HS-5 (cell line): ENCODE data around the gene PDCD1.

ENCODE experiments used
- DNase-seq: peaks from one replicate; pipeline ENCODE4 v3.0.0-alpha.2; 2012; ENCODE audit warnings: low read depth

The PDCD1 gene

DNA sequence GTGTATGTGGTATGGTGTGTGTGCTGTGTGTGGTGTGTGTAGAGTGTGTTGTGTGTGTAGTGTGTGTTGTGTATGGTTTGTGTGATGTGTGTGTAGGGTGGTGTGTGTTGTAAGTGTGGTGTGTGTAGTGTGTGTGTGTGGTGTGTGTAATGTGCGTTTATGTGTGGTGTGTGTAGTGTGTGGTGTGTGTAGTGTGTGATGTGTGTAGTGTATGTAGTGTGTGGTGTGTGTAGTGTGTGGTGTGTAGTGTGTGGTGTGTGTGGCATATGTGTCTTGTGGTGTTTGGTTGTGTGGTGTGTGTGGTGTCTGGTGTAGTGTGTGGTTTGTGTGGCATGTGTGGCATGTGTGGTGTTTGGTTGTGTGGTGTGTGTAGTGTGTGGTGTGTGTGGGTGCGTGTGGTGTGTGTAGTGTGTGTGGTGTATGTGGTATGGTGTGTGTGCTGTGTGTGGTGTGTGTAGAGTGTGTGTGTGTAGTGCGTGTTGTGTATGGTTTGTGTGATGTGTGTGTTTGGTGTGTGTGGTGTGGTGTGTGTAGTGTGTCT, 6.8 kb upstream of the PDCD1 start:
- DNase-seq: no peak

DNA sequence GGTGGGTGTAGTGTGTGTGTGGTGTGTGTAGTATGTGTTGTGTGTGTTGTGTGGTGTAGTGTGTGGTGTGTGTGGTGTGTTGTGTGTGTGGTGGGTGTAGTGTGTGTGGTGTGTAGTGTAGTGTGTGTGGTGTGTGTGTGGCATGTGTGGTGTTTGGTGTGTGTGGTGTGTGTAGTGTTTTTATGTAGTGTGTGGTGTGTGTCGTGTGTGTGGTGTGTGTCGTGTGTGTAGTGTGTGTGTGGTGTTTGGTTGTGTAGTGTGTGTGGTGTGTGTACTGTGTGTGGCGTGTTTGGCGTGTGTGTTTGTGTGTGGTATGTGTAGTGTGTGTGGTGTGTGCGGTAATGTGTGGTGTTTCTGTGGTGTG, 6.1 kb upstream of the PDCD1 start:
- no peak for DNase-seq

DNA sequence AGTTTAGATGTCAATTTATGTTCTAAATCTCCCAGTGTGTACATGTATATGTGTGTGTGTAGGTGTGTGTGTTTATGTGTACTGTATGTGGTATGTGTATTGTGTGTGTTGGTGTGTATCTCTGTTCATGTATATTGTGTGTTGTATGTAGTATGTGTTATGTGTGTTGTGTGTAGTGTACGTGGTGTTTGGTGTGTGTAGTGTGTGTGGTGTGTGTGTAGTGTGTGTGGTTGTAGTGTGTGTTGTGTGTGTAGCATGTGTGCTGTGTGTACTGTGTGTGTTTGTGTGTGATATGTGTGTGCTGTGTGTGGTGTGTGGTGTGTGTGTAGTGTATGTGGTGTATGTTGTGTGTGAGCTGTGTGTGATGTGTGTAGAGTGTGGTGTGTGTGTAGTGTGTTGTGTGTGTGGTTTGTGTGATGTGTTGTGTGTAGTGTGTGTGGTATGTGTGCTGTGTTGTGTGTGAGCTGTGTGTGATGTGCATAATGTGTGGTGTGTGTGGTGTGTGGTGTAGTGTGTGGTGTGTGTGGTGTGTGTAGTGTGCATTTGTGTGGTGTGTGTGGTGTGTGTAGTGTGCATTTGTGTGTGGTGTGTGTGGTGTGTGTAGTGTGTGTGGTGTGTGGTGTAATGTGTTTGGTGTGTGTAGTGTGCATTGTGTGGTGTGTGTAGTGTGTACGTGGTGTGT, 5.6 kb upstream of the PDCD1 start:
- DNase-seq: no peak

DNA sequence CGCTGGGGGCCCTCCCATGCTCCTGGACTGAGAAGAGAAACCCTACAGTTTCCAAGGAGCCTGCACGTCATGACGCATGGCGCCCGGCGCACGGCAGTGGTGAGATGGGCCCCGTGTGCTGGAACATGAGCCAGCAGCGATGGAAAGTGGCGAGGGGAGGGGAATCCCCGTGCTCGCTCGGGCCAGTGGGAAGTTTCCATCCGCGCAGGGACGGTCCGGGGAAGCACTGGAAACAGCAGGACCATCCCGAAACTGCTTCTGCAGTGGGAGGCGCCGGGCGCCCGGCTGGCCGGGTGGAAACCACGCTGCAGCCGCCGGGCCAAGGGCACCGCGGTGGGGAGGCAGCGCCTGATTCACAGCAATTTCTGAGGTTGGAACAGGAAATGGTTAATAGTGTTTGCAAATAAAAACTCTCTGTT, 4.9 kb upstream of the PDCD1 start:
- no peak for DNase-seq

DNA sequence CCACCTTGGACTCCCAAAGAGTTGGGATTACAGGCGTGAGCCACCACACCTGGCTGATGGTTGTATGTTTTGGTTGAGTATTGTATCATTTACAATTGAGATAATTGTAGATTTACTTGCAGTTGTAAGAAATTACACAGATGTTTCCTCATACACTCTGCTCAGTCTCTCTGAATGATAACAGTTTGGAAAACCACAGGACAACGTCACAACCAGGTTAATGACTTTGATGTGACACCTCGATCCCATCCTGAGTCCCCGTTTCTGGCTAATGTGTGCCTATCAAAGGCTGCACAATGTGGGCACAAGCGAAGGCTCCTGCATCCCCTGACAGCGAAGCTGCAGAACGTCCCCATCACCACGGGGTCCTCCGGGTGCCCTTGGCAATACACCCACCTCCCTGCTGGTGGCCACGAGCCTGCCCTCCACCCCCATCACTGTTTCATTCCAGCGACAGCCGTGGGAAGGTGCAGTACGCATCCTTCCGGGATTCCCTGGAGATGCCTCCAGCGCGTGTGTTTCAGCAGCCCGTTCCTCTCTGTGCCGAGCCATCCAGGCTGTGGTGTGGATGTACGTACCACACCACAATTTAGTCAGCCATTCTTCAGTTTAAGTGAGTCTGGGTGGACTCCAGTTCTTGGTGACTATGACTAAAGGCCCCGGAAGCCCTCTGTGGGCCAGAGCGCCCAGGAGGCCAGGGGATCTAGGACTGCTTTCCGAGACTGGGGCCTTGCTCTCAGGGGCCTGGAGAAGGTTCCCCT, 4.3 kb upstream of the PDCD1 start:
- DNase-seq: no peak

DNA sequence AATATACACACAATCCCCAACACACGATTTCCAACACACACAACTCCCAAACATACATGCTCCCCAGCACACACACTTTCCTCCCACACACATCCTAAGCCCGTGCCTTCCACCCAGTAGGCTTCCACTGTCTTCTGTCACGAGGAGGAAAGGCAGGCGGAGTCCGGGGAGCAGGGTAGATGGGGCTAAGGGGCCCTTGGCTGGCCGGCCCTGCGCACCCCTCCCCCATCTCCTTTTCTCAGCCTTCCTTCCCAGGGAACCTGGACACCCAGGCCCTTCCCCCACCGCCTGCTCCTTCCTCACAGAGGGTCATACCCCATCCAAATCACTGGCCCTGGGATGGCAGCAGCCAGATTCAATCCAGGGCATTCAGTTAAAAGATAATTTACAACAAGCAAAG, 3.4 kb upstream of the PDCD1 start:
- DNase-seq: no peak

DNA sequence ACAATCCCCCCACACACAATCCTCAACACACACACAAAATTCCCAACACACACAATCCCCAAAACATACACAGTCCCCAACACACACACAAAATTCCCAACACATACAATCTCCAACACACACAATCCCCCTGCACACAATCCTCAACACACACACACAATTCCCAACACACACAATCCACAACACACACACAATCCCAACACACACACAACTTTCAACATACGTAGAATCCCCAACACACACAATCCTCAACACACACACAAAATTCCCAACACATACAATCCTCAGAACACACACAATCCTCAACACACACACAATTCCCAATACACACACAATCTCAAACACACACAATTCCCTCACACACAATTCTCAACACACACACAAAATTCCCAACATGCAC, 2.6 kb upstream of the PDCD1 start:
- no peak for DNase-seq

DNA sequence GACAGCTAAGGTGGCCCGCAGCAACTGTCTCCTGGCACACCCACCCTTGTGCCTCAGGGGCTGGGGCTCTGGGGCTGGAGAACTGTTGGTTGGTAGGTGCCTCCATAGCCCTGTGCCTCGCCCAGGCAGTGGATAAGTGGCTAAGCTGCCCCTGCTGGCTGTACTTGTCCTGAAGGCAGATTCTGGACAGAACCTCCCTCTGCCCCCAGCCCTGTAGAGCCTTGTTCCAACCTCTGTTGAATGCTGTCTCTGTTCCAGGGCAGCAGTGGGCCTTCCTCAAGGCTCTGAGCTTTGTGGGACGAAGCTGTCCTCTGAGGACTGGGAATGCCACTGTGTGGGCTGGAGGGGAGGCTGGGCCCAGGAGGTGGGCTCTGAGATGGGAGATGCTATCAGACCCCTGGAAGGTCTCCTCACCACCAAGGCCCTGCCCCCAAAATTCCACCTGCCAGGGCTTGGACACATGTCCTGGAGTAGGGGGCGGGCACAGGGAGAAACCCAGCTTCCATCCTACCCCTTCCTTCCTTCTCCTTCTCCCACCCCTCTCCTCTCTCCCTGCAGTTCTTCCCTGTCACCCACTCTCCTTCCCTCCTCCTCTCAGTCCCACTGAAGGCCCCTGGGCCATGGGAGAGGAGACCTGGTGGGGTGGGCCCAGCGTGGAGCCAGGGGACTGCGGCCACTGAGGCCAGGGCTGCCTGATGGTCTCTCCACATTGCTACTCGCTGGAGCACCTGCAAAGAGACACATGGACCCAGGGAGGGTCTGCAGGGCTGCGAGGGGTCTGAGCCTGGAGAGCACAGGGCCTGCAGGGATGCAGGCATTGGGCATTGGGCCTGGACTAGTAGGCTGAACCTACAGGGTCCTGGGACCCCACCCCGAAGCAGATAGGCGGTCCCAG, 1.7 kb upstream of the PDCD1 start:
- no peak for DNase-seq

DNA sequence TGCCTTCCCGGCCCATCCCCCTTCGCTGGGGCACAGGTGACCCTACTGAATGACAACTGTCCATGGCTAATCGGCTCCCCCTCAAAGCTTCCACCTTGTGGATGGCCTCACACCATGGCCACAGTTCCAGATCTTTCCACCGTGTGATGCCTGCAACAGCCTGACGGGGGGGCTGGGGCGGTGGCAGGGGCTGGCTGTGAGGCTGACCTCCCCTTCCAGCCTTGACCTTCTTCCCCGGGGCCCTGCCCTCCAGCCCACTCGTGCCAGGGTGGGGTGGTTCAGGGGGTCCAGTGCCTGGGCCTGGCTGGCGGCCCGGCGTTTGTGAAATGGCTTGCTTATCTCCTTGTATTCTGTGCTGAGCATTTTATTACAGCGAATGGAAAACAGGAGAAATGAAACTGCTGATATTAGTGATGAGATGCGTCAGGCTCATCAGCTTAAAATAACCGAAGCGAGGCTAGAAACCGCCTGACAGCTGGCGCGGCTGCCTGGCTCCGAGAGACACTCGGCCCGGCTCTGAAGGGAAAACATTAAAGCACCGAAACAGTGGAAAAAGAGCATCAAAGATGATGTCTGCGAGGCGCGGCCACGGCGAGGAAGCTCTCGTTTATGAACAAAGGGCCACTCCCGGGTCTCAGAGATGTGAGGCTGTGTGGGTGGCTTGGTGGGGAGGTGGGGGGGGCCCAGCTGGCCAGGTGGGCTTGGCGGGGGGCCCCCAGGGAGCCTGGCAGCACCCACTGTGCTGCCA, 916 bp upstream of the PDCD1 start:
- DNase-seq: no peak

DNA sequence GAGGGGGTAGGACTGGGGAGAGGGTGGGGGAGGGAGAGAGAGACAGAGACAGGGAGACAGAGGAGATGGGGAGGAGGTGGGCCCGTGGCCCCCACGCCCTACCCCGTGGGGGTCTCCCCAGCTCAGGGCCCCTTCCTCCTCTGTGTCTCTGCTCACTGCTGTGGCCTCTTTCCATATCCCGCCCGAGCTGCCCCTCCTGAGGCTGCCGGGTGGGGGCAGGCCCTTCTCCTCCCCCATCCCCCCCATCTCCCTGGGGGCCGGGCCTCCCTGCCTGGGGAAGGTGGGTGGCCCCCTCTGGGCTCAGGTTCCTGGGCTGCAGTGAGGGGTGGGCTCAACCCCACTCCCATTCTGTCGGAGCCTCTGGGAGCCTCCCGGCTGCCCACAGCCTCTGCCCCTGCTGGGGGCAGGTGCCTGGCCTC, 332 bp upstream of the PDCD1 start:
- no peak for DNase-seq

DNA sequence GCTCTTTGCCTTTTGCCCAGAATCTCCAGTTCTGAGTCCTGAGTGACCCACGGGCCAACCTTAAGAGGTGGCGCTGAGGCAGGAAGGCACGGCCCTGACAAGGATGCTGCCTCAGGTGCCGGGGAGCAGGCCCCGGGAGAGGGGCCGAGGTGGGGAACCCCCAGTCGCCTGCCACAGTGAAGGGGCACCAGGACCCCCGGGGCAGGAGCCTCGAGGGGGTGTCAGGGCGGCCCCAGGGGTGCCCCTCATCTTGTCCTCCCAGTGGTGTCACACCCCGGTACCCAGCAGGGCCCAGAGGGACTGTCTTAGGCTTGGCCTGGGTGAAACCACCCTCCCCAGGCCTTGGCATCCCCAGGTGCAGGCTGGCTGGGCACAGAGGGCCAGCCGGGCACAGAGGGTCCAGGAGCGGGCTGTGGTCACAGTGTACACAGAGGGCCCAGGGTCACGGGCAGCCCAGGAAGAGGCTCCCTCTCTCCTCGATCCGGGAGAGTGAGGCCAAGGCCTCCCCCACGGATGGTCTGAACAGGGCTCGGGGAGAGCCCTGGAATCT, 1.0 kb downstream of the PDCD1 start:
- DNase-seq: no peak

DNA sequence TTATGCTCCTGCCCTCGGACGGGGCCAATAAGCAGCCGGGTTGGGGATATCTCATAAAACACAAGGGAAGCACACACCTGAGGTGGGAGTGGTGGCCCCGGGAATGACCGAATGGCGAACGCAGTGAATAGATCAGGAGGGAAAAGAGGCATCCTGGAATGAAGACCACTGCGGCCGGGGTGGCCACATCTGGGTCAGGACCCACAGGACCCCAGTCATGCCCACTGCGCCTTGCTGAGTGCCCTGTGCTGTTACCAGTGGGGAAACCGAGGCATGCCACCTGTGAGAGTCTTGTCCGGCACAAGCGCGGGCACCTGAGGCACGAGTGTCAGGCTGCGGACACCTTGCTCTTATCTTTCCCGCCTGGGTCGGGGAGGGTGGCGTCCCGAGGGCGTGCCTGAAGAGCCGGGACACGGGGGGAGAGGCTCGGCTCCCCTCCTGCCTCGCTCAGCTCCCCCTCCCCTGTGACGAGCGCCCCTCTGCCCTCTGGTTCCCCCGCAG, 1.6 kb downstream of the PDCD1 start:
- DNase-seq: no peak

DNA sequence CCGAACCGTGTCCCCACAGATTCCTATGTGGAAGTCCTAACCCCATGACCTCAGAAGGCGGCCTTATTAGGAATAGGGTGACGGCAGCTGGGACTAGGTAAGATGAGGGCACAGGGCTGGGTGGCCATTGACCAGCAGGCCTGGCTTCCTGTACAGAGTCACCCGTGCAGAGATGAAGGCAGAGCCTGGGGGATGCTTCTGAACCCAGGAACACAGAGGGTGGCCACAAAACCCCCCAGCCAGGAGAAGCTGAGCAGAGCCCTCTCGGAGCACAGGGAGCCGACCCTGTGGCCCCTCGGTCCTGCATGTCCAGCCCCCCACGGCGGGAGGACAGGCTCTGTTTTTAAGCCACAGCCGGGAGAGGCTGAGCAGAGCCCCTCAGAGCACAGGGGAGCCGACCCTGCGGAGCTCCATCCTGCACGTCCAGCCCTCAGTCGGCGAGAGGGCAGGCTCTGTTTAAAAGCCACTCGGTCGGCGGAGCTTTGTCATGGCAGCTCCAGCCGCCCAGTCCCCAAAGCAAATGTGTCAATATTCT, 2.7 kb downstream of the PDCD1 start:
- no peak for DNase-seq

DNA sequence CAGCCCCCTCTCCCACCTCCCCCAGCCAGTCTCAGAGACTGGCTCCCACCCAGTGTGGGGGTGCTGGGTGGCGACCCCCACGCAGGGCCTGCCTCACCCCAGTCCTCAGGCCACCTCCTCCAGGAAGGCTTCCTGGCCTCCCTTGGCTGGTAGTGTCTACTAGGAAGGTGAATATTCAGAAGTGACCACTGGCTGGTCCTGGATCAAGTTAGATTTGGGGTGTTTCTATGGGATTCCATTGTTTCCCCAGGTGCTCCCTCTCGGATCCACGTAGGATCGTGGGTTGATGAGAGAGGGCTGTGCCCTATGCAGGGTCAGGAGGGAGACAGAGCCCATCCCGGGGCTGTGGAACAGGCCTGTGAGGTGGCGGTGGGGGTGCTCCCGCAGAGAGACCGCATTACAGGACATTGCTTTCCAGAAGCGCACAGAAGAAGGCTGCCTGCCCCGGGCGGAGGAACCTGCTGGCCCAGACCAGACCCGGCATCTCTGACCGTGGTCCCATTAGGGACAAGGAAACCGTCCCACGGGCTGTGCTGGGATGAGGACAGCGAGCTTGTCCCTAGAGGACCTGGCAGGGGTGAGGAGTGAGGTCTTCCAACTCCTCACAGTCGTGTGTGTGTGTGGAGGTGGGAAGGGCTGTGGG, 3.3 kb downstream of the PDCD1 start:
- no peak for DNase-seq

DNA sequence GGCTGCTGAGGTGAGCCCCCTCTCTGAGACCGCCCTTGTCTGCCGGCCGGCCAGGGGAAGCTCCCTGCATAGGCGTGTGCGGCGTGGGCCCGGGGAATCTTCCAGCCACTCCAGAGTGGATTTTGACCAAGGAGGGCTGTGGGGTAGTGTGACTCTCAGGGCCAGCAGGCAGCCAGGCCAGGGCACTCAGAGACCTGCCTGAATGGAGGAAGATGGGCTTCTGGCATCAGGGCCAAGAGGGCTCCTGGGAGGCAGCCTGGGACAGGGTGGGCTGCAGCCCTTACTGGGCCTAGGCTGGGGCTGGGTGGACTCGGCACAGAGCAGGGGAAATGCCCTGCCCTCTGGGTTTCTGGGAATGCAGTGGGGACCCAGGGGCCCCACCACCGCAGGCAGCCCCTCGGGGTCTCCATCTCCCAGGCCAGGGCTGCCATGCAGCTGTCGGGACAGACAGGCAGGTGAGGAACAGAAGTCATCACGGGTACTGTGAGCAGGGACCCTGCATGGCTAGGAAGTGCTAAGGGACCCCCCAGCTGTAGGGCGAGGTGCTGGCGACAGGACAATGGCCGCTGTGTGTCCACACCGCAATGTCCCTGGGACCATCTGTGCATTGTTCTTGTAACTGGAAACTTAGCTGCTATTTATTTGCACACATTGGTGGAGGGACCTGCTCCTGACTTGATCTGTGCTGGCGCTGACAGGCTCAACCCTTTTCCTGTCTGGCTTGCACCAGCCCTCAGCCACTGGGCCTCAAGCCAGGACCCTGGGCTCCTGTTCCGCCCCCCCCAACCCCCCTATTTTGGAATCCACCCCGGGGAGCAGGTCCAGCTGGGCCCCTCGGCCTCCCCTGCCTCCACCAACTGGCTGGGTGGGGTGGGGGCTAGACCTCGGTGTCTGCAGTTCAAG, 4.1 kb downstream of the PDCD1 start:
- no peak for DNase-seq

DNA sequence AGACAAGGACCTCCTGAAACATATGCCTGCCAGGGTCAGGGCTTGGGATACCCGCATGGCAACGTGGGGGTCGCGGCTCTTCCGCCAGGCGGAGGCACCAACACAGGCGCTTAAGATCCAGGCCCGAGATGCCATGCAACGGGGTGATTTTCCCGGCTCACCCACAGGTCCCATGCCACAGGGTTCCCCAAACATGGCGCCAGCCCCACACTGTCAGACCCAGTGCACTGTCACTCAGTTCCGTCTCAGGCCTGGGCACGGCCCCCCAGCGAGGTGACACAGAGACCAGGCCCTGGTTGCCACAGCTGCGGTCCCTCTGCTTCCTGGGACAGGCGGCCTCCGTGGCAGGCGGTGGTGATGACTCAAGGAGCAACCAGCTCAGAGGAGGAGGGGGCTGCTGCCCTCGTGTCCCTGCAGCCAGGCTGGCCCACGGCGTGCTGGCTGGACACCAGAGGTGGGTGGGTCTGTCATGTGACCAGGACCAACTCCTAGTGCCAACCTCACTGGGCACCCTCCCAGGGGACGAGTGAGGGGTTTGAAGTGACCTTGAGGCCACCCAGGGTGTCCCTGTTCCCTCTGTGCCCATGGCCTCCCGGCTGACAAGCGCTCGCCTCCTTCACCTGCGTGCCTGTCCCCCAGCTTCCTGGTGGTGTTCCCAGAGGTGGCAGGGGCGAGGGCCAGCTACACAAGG, 4.9 kb downstream of the PDCD1 start:
- no peak for DNase-seq

DNA sequence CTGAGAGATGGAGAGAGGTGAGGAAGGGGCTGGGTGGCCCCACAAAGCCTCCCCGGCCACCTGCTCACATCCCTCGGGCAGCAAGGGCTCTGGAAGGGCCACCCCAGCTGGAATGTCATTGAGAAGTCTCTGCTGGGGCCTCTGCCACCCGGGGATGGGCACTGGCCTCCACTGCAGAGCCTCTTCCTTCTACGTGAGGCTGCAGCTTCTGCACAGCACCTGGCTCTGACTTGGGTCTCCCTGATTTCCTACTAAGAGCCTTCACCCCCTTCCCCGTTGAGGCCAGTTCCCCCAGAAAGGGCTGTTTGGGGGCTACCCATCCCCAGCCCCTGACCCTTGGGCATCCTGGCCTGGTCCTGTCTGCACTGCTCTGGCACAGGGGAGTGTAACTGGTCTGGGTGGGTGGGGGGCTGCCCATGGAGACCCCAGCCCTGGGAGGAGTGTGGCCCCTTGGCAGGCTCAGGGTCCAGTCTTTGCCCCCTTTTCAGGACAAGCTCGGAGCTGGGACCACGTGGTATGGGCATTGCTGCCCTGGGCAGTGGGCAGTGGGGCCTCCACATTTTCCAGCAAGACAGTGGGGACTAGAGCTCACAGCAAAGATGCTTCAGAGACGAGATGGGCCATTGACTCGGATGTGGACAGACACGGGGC, 5.6 kb downstream of the PDCD1 start:
- DNase-seq: no peak
